GM23338 (cell line): ENCODE measurements around the gene CEBPG. TPM values are rescaled to one million over a fixed set of nuclear protein-coding genes. Genes with fewer than 3 reads are reported as not detected.

ENCODE experiments used
- ATAC-seq: fragments of 200-7000 bp; cut with Tn5 transposase; 3 replicates; pipeline ENCODE4 v1.9.1; 2020
- DNase-seq: peaks from one replicate; pipeline ENCODE4 v3.0.0-alpha.2; 2015; ENCODE audit warnings: low spot score
- H2AFZ ChIP-seq: fragments of 200-600 bp; sonication (generic); 2 replicates; pipeline ENCODE4 v1.8.0; 2016; ENCODE audit warnings: antibody characterized with exemption, mild to moderate bottlenecking, moderate library complexity
- H3F3A ChIP-seq: fragments of 200-600 bp; sonication (generic); replicated peaks from 2 replicates; pipeline ENCODE4 v1.8.0; 2017; ENCODE audit warnings: antibody characterized with exemption, mixed run types, low read depth
- H3K27ac ChIP-seq: fragments of 200-600 bp; sonication (generic); 2 replicates; pipeline ENCODE4 v1.6.1; 2016; ENCODE audit warnings: low read depth
- H3K27me3 ChIP-seq: fragments of 200-600 bp; sonication (generic); 2 replicates; pipeline ENCODE4 v1.8.0; 2016; ENCODE audit warnings: mild to moderate bottlenecking, mixed run types, moderate library complexity; ENCODE audit not compliant: insufficient read depth
- H3K36me3 ChIP-seq: fragments of 200-600 bp; sonication (generic); 2 replicates; pipeline ENCODE4 v1.8.0; 2016; ENCODE audit warnings: mild to moderate bottlenecking; ENCODE audit not compliant: insufficient read depth
- H3K4me1 ChIP-seq: fragments of 200-600 bp; sonication (generic); 2 replicates; pipeline ENCODE4 v1.8.0; 2016; ENCODE audit warnings: mild to moderate bottlenecking, moderate library complexity; ENCODE audit not compliant: insufficient read depth
- H3K4me2 ChIP-seq: fragments of 200-600 bp; sonication (generic); 2 replicates; pipeline ENCODE4 v1.7.1; 2017; ENCODE audit warnings: mixed run types
- H3K4me3 ChIP-seq: fragments of 200-600 bp; sonication (generic); 2 replicates; pipeline ENCODE4 v1.6.1; 2016; ENCODE audit warnings: mixed run types
- H3K79me2 ChIP-seq: fragments of 200-600 bp; sonication (generic); replicated peaks from 2 replicates; pipeline ENCODE4 v1.8.0; 2017; ENCODE audit warnings: mild to moderate bottlenecking; ENCODE audit not compliant: insufficient read depth
- H3K9me2 ChIP-seq: fragments of 200-600 bp; sonication (generic); 2 replicates; pipeline ENCODE4 v1.8.0; 2017; ENCODE audit not compliant: insufficient read depth
- H4K20me1 ChIP-seq: fragments of 200-600 bp; sonication (generic); replicated peaks from 2 replicates; pipeline ENCODE4 v1.8.0; 2017; ENCODE audit warnings: mild to moderate bottlenecking; ENCODE audit not compliant: insufficient read depth
- H3K27ac Mint-ChIP-seq: 2 replicates; pipeline ENCODE4 v1.8.0; 2020; ENCODE audit warnings: inconsistent platforms, mild to moderate bottlenecking, moderate library complexity, mixed read lengths
- H3K27me3 Mint-ChIP-seq: 3 replicates; pipeline ENCODE4 v1.8.0; 2022; ENCODE audit warnings: low read depth, mild to moderate bottlenecking, moderate library complexity, mixed read lengths, inconsistent platforms; ENCODE audit not compliant: insufficient read depth, poor library complexity
- H3K36me3 Mint-ChIP-seq: 3 replicates; pipeline ENCODE4 v1.8.0; 2021; ENCODE audit warnings: low read depth, mild to moderate bottlenecking, inconsistent platforms, moderate library complexity, mixed read lengths
- H3K4me1 Mint-ChIP-seq: 3 replicates; pipeline ENCODE4 v1.8.0; 2020; ENCODE audit warnings: mild to moderate bottlenecking, inconsistent platforms, mixed read lengths
- H3K4me3 Mint-ChIP-seq: 3 replicates; pipeline ENCODE4 v1.8.0; 2021; ENCODE audit warnings: moderate library complexity, mild to moderate bottlenecking, inconsistent platforms, mixed read lengths
- H3K9me3 Mint-ChIP-seq: 3 replicates; pipeline ENCODE4 v1.8.0; 2020; ENCODE audit warnings: moderate library complexity, mild to moderate bottlenecking, inconsistent platforms, mixed read lengths
- CREB1 ChIP-seq: fragments of 250-450 bp; sonication (Bioruptor Pico); IDR thresholded peaks from 2 replicates; pipeline ENCODE4 v1.5.0; 2020; ENCODE audit warnings: low read depth, mild to moderate bottlenecking, moderate library complexity
- EZH2 ChIP-seq: fragments of 200-600 bp; sonication (generic); IDR thresholded peaks from one replicate; pipeline ENCODE4 v1.8.0; 2017; ENCODE audit warnings: antibody characterized with exemption, mild to moderate bottlenecking, low read depth; ENCODE audit not compliant: unreplicated experiment
- EZH2phosphoT487 ChIP-seq: fragments of 200-600 bp; sonication (generic); IDR thresholded peaks from one replicate; pipeline ENCODE4 v1.8.1; 2018; ENCODE audit warnings: antibody characterized with exemption; ENCODE audit not compliant: unreplicated experiment
- JUNB ChIP-seq: IDR thresholded peaks from one replicate; pipeline ENCODE4 v1.6.1; 2016; ENCODE audit warnings: antibody characterized with exemption; ENCODE audit not compliant: unreplicated experiment
- NANOG ChIP-seq: IDR thresholded peaks from 2 replicates; pipeline ENCODE4 v1.6.1; 2016; ENCODE audit warnings: antibody characterized with exemption, borderline replicate concordance
- POLR2AphosphoS5 ChIP-seq: IDR thresholded peaks from 2 replicates; pipeline ENCODE4 v1.6.1; 2016; ENCODE audit warnings: antibody characterized with exemption, low read depth
- STAT1 ChIP-seq: IDR thresholded peaks from one replicate; pipeline ENCODE4 v1.6.1; 2016; ENCODE audit warnings: antibody characterized with exemption; ENCODE audit not compliant: unreplicated experiment
- ZNF114 ChIP-seq: fragments of 250-450 bp; sonication (Bioruptor Pico); IDR thresholded peaks from 2 replicates; pipeline ENCODE4 v1.5.0; 2020; ENCODE audit warnings: mild to moderate bottlenecking, moderate library complexity
- ZNF331 ChIP-seq: fragments of 250-450 bp; sonication (Bioruptor Pico); IDR thresholded peaks from 2 replicates; pipeline ENCODE4 v1.5.0; 2020; ENCODE audit warnings: low read depth, mild to moderate bottlenecking, moderate library complexity
- polyA plus RNA-seq: library from polyadenylated mRNA; unstranded; fragments of >200 nt; fragmentation: Nextera tagmentation; extraction: Ambion mirVana; gene quantifications from 2 replicates; pipeline ENCODE4 v1.2.1, GENCODE V29; 2016
- total RNA-seq: library from RNA; depleted of rRNA; stranded (reverse); fragments of >200 nt; shearing (Covaris generic); gene quantifications from 2 replicates; pipeline ENCODE4 v1.2.3, GENCODE V29; 2014
- TF ChIP-seq, protein P1 (sequence below), 2 experiments: fragments of 200-600 bp in 1 of 2; sonication (generic) in 1 of 2; conservative IDR thresholded peaks; 2 replicates each; pipeline versions ENCODE4 v1.5.1 to v1.6.1; 2016 to 2017; ENCODE audit warnings: antibody characterized with exemption in 2 of 2, low read depth in 2 of 2, mild to moderate bottlenecking in 2 of 2, moderate library complexity in 1 of 2
- TF ChIP-seq, protein P2 (sequence below): fragments of 250-450 bp; sonication (Bioruptor Pico); IDR thresholded peaks from 2 replicates; pipeline ENCODE4 v1.5.0; 2020; ENCODE audit warnings: mild to moderate bottlenecking, moderate library complexity
- TF ChIP-seq, protein P3 (sequence below): IDR thresholded peaks from one replicate; pipeline ENCODE4 v1.6.1; 2018; ENCODE audit warnings: antibody characterized with exemption; ENCODE audit not compliant: unreplicated experiment
- TF ChIP-seq, protein P4 (sequence below): IDR thresholded peaks from 2 replicates; pipeline ENCODE4 v1.6.1; 2016; ENCODE audit warnings: antibody characterized with exemption

Gene CEBPG
- total and polyA plus RNA-seq, 2 experiments from 2014 or later, result 25.9 to 50.2 TPM

DNA sequence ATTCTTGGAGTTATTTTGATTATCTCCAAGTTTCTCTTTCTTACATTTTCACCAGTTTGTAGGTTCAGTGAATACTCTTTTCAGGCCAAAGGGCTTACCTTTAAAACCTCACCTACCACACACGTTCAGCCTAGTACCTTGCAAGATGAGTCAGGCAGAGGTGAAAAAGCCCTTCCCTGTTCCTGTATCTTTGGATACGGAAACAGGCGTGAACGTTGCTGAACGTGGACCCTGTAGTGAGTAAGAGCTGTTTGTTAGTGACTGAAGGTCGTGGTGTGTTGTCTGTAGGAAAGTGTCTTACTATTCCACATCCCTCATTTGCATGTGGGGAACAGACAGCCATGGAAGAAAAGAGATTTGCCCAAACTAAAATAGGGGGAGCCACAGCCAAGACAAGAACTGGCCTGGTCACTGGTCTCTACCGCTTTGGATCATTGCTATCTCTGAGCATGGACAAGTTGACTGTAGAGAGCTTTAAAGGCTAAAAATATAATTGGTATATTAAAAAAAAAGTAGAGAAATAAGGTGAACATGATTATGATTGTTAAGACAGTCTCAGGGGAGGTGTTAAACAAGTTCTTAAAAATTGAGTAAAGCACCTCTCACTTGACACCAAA lies 3.5 kb downstream of the CEBPG start:
- no peak overlapping the region; the same call in 2 of the 3 replicates for H3K4me3 Mint-ChIP-seq
- Histone ChIP-seq H4K20me1 (peaks cover 73% of the 10 kb centered on the region), H3K9me2 (no peaks in the 10 kb centered on the region), H3K4me3 (no peak overlapping the region), H3K27me3 (no peaks in the 10 kb centered on the region; the same call in 1 of the 2 replicates), H3K4me1 (peaks cover 53% of the 10 kb centered on the region), H3K36me3 (no peaks in the 10 kb centered on the region; the same call in 1 of the 2 replicates), H3K27ac (no peak overlapping the region), H3F3A (peaks cover 8% of the 10 kb centered on the region), H3K4me2 (peak overlapping the region; percentile 19; the same call in 1 of the 2 replicates), H2AFZ (no peak overlapping the region), H3K79me2 (peaks cover 80% of the 10 kb centered on the region)
- no peaks in the 10 kb centered on the region for H3K9me3 Mint-ChIP-seq
- DNase-seq (no peak), ATAC-seq (no peak)
- H3K4me1 Mint-ChIP-seq, result peaks cover 64% of the 10 kb centered on the region
- H3K27ac Mint-ChIP-seq, result no peak overlapping the region; the same call in 1 of the 2 replicates
- no peak for TF ChIP-seq EZH2
- TF ChIP-seq, protein P1, sequence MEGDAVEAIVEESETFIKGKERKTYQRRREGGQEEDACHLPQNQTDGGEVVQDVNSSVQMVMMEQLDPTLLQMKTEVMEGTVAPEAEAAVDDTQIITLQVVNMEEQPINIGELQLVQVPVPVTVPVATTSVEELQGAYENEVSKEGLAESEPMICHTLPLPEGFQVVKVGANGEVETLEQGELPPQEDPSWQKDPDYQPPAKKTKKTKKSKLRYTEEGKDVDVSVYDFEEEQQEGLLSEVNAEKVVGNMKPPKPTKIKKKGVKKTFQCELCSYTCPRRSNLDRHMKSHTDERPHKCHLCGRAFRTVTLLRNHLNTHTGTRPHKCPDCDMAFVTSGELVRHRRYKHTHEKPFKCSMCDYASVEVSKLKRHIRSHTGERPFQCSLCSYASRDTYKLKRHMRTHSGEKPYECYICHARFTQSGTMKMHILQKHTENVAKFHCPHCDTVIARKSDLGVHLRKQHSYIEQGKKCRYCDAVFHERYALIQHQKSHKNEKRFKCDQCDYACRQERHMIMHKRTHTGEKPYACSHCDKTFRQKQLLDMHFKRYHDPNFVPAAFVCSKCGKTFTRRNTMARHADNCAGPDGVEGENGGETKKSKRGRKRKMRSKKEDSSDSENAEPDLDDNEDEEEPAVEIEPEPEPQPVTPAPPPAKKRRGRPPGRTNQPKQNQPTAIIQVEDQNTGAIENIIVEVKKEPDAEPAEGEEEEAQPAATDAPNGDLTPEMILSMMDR (conservative IDR thresholded peaks at IDR 0.05; ENCODE audit: low read depth in 2 of 2), result no peak
- no peak for TF ChIP-seq CREB1 (CRISPR knock-in tag)
- TF ChIP-seq ZNF331, result no peak
- TF ChIP-seq ZNF114 (CRISPR knock-in tag), result no peak
- TF ChIP-seq, protein P2, sequence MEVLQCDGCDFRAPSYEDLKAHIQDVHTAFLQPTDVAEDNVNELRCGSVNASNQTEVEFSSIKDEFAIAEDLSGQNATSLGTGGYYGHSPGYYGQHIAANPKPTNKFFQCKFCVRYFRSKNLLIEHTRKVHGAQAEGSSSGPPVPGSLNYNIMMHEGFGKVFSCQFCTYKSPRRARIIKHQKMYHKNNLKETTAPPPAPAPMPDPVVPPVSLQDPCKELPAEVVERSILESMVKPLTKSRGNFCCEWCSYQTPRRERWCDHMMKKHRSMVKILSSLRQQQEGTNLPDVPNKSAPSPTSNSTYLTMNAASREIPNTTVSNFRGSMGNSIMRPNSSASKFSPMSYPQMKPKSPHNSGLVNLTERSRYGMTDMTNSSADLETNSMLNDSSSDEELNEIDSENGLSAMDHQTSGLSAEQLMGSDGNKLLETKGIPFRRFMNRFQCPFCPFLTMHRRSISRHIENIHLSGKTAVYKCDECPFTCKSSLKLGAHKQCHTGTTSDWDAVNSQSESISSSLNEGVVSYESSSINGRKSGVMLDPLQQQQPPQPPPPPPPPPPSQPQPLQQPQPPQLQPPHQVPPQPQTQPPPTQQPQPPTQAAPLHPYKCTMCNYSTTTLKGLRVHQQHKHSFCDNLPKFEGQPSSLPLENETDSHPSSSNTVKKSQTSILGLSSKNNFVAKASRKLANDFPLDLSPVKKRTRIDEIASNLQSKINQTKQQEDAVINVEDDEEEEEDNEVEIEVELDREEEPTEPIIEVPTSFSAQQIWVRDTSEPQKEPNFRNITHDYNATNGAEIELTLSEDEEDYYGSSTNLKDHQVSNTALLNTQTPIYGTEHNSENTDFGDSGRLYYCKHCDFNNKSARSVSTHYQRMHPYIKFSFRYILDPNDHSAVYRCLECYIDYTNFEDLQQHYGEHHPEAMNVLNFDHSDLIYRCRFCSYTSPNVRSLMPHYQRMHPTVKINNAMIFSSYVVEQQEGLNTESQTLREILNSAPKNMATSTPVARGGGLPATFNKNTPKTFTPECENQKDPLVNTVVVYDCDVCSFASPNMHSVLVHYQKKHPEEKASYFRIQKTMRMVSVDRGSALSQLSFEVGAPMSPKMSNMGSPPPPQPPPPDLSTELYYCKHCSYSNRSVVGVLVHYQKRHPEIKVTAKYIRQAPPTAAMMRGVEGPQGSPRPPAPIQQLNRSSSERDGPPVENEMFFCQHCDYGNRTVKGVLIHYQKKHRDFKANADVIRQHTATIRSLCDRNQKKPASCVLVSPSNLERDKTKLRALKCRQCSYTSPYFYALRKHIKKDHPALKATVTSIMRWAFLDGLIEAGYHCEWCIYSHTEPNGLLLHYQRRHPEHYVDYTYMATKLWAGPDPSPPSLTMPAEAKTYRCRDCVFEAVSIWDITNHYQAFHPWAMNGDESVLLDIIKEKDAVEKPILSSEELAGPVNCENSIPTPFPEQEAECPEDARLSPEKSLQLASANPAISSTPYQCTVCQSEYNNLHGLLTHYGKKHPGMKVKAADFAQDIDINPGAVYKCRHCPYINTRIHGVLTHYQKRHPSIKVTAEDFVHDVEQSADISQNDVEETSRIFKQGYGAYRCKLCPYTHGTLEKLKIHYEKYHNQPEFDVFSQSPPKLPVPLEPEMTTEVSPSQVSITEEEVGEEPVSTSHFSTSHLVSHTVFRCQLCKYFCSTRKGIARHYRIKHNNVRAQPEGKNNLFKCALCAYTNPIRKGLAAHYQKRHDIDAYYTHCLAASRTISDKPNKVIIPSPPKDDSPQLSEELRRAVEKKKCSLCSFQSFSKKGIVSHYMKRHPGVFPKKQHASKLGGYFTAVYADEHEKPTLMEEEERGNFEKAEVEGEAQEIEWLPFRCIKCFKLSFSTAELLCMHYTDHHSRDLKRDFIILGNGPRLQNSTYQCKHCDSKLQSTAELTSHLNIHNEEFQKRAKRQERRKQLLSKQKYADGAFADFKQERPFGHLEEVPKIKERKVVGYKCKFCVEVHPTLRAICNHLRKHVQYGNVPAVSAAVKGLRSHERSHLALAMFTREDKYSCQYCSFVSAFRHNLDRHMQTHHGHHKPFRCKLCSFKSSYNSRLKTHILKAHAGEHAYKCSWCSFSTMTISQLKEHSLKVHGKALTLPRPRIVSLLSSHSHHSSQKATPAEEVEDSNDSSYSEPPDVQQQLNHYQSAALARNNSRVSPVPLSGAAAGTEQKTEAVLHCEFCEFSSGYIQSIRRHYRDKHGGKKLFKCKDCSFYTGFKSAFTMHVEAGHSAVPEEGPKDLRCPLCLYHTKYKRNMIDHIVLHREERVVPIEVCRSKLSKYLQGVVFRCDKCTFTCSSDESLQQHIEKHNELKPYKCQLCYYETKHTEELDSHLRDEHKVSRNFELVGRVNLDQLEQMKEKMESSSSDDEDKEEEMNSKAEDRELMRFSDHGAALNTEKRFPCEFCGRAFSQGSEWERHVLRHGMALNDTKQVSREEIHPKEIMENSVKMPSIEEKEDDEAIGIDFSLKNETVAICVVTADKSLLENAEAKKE (CRISPR knock-in tag), result no peak
- TF ChIP-seq EZH2phosphoT487, result no peak
- no peak for TF ChIP-seq NANOG
- no peak for TF ChIP-seq POLR2AphosphoS5
- TF ChIP-seq, protein P3, sequence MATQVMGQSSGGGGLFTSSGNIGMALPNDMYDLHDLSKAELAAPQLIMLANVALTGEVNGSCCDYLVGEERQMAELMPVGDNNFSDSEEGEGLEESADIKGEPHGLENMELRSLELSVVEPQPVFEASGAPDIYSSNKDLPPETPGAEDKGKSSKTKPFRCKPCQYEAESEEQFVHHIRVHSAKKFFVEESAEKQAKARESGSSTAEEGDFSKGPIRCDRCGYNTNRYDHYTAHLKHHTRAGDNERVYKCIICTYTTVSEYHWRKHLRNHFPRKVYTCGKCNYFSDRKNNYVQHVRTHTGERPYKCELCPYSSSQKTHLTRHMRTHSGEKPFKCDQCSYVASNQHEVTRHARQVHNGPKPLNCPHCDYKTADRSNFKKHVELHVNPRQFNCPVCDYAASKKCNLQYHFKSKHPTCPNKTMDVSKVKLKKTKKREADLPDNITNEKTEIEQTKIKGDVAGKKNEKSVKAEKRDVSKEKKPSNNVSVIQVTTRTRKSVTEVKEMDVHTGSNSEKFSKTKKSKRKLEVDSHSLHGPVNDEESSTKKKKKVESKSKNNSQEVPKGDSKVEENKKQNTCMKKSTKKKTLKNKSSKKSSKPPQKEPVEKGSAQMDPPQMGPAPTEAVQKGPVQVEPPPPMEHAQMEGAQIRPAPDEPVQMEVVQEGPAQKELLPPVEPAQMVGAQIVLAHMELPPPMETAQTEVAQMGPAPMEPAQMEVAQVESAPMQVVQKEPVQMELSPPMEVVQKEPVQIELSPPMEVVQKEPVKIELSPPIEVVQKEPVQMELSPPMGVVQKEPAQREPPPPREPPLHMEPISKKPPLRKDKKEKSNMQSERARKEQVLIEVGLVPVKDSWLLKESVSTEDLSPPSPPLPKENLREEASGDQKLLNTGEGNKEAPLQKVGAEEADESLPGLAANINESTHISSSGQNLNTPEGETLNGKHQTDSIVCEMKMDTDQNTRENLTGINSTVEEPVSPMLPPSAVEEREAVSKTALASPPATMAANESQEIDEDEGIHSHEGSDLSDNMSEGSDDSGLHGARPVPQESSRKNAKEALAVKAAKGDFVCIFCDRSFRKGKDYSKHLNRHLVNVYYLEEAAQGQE, result no peak
- TF ChIP-seq, protein P4, sequence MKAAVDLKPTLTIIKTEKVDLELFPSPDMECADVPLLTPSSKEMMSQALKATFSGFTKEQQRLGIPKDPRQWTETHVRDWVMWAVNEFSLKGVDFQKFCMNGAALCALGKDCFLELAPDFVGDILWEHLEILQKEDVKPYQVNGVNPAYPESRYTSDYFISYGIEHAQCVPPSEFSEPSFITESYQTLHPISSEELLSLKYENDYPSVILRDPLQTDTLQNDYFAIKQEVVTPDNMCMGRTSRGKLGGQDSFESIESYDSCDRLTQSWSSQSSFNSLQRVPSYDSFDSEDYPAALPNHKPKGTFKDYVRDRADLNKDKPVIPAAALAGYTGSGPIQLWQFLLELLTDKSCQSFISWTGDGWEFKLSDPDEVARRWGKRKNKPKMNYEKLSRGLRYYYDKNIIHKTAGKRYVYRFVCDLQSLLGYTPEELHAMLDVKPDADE, result no peak
- no peak for TF ChIP-seq JUNB
- no peak for TF ChIP-seq STAT1
- H3K27me3 Mint-ChIP-seq, result peaks cover 6% of the 10 kb centered on the region
- peaks cover 25% of the 10 kb centered on the region for H3K36me3 Mint-ChIP-seq
